Superior temporal gyrus (tissue), 1 donor: ENCODE measurements around the gene ZNF234.
"Not testable (repeated sequence)": the region's sequence is repeated elsewhere in the genome, so short reads cannot be mapped to it uniquely, and the experiment has no call there.

Experiments
- DNase-seq: peaks from one replicate; pipeline ENCODE4 v3.0.0-alpha.2; 2016; ENCODE audit errors: extremely low spot score

ZNF234 gene

DNA sequence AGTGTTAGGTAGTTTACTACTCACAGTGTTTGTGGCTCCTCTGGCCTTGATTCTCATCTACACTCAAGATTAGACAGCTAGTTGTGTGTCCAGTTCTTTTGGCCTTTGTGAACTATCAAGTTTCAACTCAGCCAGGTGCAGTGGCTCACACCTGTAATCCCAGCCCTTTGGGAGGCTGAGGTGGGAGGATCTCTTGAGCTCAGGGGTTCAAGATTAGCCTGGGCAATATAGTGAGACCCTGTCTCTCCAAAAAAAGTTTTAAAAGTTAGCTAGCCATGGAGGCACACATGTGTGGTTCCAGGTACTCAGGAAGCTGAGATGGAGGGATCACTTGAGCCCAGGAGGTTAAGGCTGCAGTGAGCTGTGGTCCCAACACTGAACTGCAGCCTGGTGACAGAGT, 39.6 kb downstream of the ZNF234 start:
- DNase-seq, result no peak

DNA sequence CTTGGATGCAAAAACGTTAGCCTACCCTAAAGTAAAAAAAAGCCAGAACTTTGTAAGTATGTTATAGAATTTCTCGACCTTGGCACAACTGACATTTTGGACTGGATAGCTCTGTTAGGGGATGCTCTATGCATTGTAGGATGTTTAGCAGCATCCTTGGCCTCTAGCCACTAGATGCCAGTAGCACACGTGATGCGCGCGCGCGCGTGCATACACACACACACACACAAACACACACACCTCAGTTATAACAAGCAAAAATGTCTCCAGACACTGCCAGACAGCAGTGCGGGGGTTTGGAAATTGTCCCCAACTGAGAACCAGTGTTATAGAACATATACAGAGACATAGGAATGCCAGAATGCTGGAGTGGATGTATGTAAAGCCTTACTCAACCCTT, 40.8 kb downstream of the ZNF234 start:
- DNase-seq, result no peak

DNA sequence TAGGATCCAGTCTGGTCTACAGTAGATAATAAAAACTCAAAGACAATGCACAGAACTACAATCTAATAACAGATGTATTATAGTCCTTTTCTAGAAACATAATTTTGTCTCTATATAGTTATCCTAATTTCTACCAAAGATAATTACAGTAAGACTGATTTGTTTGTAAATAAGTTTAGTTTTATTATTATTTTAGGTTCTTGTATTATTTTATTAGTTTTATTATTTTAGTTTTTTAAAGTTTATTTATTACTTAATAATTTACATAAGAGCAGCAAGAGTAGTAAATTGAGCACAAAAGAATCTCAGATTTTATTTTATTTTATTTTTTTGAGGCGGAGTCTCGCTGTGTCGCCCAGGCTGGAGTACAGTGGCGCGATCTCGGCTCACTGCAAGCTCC, 48.7 kb downstream of the ZNF234 start:
- DNase-seq, result no peak

DNA sequence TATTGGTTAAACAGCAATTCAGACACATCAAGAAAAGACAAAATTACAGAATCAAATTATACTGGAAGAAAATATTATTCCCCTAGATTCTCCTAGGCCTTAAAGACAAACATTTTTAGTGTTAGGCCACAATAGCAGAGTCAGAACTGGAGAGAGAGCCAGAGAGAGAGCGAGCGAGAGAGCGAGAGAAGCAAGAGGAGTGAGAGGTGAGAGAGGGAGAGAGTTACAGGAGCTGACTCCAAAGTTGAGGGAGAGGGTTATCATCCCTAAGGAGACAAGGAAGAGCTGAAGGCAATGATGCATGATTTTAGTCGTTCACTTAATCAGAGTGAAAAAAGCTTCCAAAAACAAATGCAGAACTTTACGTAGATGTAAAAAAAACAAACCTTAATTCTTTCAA, 50.8 kb downstream of the ZNF234 start:
- no peak for DNase-seq

DNA sequence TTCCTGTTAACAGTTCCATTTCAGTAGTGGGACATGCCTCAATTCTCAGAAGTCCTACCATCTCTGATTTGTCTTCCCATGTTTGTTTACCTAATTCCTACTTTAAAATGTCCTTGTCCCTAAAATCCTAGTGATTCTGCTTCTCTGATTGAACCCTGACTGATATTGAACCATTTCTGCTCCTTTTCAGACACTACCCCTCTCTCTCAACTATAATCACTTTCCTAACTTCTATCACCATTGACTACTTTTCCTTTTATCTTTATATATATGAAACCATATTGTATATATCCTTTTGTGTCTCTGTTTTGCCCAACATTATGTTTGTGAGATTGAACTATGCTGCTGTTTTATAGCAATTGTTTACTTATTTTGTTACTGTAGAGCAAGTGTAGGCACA, 55.4 kb downstream of the ZNF234 start:
- no peak for DNase-seq

DNA sequence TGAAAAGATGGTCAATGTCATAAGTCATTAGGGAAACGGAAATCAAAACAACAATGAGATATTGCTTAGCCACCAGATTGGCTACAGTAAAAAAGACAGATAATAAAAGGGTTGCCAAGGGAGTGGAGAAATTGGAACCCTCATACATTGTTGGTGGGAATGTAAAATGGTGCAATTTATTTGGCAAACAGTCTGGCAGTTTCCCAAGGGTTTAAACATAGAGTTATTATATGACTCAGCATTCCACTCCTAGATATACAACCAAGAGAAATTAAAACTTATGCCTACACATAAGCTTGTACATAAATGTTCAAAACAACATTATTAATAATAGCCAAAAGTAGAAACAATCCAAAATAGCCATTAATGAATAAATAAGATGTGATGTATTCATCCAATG, 61.1 kb downstream of the ZNF234 start:
- DNase-seq, result no peak

DNA sequence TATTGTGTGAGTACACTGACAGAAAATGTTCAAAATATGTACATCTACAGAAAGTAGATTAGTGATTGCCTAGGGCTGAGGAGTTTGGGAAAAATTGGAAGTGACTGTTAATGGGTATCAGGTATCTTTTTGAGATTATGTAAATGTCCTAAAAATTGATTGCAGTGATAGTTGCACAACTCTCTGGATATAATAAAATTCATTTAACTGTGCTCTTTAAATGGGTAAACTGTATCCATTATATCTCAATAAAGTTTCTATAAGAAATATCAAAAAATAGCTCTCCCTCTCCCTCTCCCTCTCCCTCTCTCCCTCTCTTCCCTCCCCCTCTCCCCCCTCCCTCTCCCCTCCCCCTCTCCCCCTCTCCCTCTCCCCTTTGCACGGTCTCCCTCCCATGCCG, 61.6 kb downstream of the ZNF234 start:
- DNase-seq, result no peak

DNA sequence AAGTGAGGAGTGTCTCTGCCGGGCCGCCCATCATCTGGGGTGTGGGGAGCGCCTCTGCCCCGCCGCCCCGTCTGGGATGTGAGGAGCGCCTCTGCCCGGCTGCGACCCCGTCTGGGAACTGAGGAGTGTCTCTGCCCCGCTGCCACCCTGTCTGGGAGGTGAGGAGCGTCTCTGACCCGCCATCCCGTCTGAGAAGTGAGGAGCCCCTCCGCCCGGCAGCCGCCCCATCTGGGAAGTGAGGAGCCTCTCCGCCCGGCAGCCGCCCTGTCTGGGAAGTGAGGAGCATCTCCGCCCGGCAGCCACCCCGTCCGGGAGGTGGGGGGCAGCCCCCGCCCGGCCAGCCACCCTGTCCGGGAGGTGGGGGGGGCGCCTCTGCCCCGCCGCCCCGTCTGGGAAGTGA, 62.5 kb downstream of the ZNF234 start:
- DNase-seq, result not testable (repeated sequence)

DNA sequence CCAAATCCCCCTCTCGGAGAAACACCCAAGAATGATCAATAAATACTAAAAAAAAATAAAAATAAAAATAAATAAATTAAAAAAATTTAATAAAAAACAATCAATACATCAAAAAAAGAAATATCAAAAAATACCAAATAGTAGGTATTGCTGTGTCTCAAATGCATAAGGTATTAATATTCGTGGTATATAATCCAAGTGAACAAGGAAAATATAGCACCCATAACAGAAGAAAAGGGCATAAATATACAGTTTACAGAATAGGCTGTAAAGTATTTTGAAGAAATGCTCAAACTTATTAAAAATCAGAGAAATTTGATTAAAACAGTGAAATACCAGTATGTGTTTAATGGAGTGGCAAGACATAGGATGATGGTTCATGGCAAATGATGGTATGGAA, 63.4 kb downstream of the ZNF234 start:
- DNase-seq, result no peak

DNA sequence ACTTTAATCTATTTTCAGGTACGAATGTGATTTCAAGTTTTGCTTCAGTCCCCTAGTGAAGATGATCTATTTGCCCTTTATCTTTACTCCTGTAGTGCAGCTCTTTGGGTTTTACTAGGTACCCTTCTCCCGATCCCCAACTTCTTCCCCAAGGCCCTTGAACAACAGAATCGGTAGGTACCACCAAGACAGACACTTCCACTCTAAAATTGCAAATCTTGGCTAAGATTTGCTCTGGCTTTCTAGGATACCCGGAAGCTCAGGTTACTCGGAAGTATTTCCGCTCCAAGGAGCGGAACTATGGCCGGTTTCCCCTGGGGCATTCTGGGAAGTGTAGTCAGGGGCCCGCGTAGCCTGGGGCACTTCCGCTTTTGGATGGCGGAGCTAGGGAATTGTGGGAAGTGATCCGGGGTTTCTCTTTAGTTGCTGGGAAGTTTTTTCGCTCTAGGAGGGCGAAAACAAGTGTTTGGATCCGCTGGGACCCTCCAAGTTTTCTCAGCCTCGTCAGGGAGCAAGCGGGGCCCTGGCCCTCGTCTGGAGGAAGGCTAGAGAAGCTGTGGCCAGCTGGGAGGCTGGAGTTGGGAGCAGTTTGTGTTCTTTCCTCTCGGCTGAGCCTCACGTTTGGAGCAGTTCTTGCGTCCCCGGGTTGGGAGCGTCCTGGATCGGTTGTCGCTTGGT, 65.9 kb downstream of the ZNF234 start:
- DNase-seq, result peak; percentile 98
